ENCODE measurements around the gene OR2A5. TPM values are rescaled to one million over a fixed set of nuclear protein-coding genes. Genes with fewer than 3 reads are reported as not detected.

Gene OR2A5
- total and polyA plus RNA-seq, 2 donors (not counting 1 experiment from before 2014, with no cell fraction given) = not detected

DNA sequence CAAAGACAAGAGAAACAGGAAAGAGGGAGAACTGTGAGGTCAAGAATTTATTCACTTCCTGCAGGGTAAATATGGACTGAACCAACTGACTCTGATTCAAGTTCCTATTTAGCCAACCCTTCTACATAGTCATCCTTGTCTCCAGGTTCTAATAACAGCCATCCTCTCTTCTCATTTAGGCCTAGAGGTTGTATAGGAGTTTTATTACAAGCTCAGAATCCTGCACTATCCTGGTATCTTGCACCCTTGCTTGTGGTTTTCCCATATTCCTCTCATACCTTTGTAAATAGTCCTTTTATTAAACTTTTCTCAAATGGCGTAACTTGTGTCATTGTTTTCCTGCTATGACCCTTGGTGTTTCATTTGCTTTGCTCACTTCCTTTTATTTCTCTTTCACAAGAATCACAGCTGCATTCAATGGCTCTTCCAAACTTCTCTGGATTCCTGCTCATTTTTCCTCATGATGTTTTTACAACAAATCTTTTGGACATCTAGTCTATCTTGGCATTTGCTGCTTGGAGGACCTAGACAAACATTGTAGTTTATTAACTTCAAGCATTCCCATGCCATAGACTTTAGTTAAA, 12.4 kb upstream of the OR2A5 start:
- H2AFZ ChIP-seq (ENCODE audit: insufficient read depth, low read depth, low read length, poor library complexity, severe bottlenecking) = no peak overlapping the region
- TF ChIP-seq EZH2 (IDR thresholded peaks at IDR 0.05; ENCODE audit: borderline replicate concordance, insufficient read depth, low read depth, low read length, poor library complexity, severe bottlenecking) (no peak), CTCF (IDR thresholded peaks at IDR 0.05) (no peak)
- H3K4me1 ChIP-seq (ENCODE audit: control insufficient read depth in 2 of 2, insufficient read depth in 2 of 2, low read length in 2 of 2) = no peaks in the 10 kb centered on the region
- no peak overlapping the region for H3K4me3 ChIP-seq (ENCODE audit: control extremely low read depth in 1 of 5, extremely low read depth in 1 of 5, insufficient read depth in 1 of 5, low read depth in 2 of 5, low read length in 4 of 5)
- no peak overlapping the region for H3K27ac ChIP-seq (ENCODE audit: low read length in 2 of 2)
- H3K9me3 Mint-ChIP-seq (ENCODE audit: insufficient read depth) = no peaks in the 10 kb centered on the region
- no peak overlapping the region for H3K4me2 ChIP-seq (replicated peaks; ENCODE audit: low read depth, low read length, poor library complexity, severe bottlenecking)
- ATAC-seq (ENCODE audit: low read depth) = no peak
- H3K27ac Mint-ChIP-seq = no peak overlapping the region
- no peak for DNase-seq
- H3K9me3 ChIP-seq (ENCODE audit: control extremely low read depth in 1 of 3, control insufficient read depth in 2 of 3, insufficient read depth in 1 of 3, low read length in 2 of 3) = no peaks in the 10 kb centered on the region
- H3K36me3 ChIP-seq (replicated peaks in 1 of 2; ENCODE audit: control extremely low read depth in 1 of 2, control insufficient read depth in 1 of 2, extremely low read depth in 1 of 2, insufficient read depth in 2 of 2, low read length in 1 of 2) = no peaks in the 10 kb centered on the region
- peaks cover 0 to 8% (median 4%) of the 10 kb centered on the region in 4 experiments for H3K27me3 ChIP-seq (replicated peaks in 1 of 4; ENCODE audit: control extremely low read depth in 1 of 4, control insufficient read depth in 3 of 4, insufficient read depth in 4 of 4, low read length in 3 of 4)
- no peak overlapping the region for H3K4me3 Mint-ChIP-seq
- CTCF ChIA-PET = no interaction called here
- no peaks in the 10 kb centered on the region for H3K79me2 ChIP-seq (ENCODE audit: control insufficient read depth, insufficient read depth, low read length)
- no peak overlapping the region for H3K9ac ChIP-seq (ENCODE audit: low read length)
- no peaks in the 10 kb centered on the region for H3K4me1 Mint-ChIP-seq
- POLR2A ChIA-PET = no interaction called here
- intact Hi-C loops (cut with micrococcal nuclease) = no loop called here
- WGBS (ENCODE audit: insufficient coverage) = 46% methylated on average over 1 of the region's 1 CpG
- no peaks in the 10 kb centered on the region for H4K20me1 ChIP-seq (ENCODE audit: control insufficient read depth, insufficient read depth, low read length, poor library complexity, severe bottlenecking)
- H3K27me3 Mint-ChIP-seq = peaks cover 13% of the 10 kb centered on the region

DNA sequence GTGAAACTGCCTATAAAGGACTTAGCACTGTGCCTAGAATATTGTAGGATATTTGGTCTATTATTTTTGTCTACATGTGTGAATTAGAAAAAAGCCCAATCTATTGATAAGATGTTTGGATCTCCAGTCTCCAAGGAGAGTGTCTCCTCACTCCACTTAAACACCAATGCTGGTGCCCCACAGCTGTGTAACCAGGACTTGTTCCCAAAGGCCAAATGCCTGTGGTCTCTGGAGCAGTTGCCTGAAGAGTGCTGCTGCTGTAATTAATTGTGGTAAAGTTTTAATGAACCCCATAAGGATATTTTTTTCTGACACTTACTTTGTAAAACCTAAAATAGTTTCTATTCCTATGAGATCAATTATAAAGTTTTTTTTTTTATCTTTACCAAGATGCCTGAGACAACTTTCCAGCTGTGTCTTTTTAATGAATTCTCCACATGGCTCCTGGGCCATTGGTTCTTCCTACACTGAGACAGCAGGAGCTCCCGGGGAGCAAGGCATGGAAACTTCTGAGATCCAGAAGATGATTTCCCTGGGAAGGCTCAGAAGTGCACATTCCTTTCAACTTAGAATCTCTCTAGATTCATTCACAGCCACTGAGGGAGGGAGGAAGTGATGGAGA, 11.2 kb upstream of the OR2A5 start:
- ChIA-PET POLR2A (no interaction called here), CTCF (no interaction called here)
- Histone ChIP-seq H4K20me1 (ENCODE audit: control insufficient read depth, insufficient read depth, low read length, poor library complexity, severe bottlenecking) (no peaks in the 10 kb centered on the region), H2AFZ (ENCODE audit: insufficient read depth, low read depth, low read length, poor library complexity, severe bottlenecking) (no peak overlapping the region), H3K36me3 (replicated peaks in 1 of 2; ENCODE audit: control extremely low read depth in 1 of 2, control insufficient read depth in 1 of 2, extremely low read depth in 1 of 2, insufficient read depth in 2 of 2, low read length in 1 of 2) (no peaks in the 10 kb centered on the region), H3K9me3 (ENCODE audit: control extremely low read depth in 1 of 3, control insufficient read depth in 2 of 3, insufficient read depth in 1 of 3, low read length in 2 of 3) (no peaks in the 10 kb centered on the region), H3K4me3 (ENCODE audit: control extremely low read depth in 1 of 5, extremely low read depth in 1 of 5, insufficient read depth in 1 of 5, low read depth in 2 of 5, low read length in 4 of 5) (no peak overlapping the region), H3K4me2 (replicated peaks; ENCODE audit: low read depth, low read length, poor library complexity, severe bottlenecking) (no peak overlapping the region), H3K4me1 (ENCODE audit: control insufficient read depth in 2 of 2, insufficient read depth in 2 of 2, low read length in 2 of 2) (no peaks in the 10 kb centered on the region), H3K27me3 (replicated peaks in 1 of 4; ENCODE audit: control extremely low read depth in 1 of 4, control insufficient read depth in 3 of 4, insufficient read depth in 4 of 4, low read length in 3 of 4) (peaks cover 0 to 7% (median 3%) of the 10 kb centered on the region in 4 experiments), H3K9ac (ENCODE audit: low read length) (no peak overlapping the region), H3K79me2 (ENCODE audit: control insufficient read depth, insufficient read depth, low read length) (no peaks in the 10 kb centered on the region), H3K27ac (ENCODE audit: low read length in 2 of 2) (no peak overlapping the region)
- no peaks in the 10 kb centered on the region for H3K9me3 Mint-ChIP-seq (ENCODE audit: insufficient read depth)
- TF ChIP-seq EZH2 (IDR thresholded peaks at IDR 0.05; ENCODE audit: borderline replicate concordance, insufficient read depth, low read depth, low read length, poor library complexity, severe bottlenecking) = no peak
- no peak for TF ChIP-seq CTCF (IDR thresholded peaks at IDR 0.05)
- intact Hi-C loops (cut with micrococcal nuclease) = no loop called here
- H3K27ac Mint-ChIP-seq = no peak overlapping the region
- DNase-seq = no peak
- no peak for ATAC-seq (ENCODE audit: low read depth)
- H3K4me3 Mint-ChIP-seq = no peak overlapping the region
- WGBS (ENCODE audit: insufficient coverage) = 100% methylated on average over 1 of the region's 1 CpG
- no peaks in the 10 kb centered on the region for H3K4me1 Mint-ChIP-seq
- peaks cover 7% of the 10 kb centered on the region for H3K27me3 Mint-ChIP-seq
